B cell (primary cell): ENCODE measurements around the gene FZD10. TPM values are rescaled to one million over a fixed set of nuclear protein-coding genes. Genes with fewer than 3 reads are reported as not detected.

ENCODE experiments used
- ATAC-seq: fragments of 200-7000 bp; cut with Tn5 transposase; one replicate; pipeline ENCODE4 v1.10.0; 2021; ENCODE audit warnings: low read depth, mild to moderate bottlenecking, moderate number of reproducible peaks, moderate library complexity
- CTCF ChIA-PET: fragments of 350-600 bp; sonication (Branson Sonifier 250); formaldehyde crosslinking; loops from one replicate; lab custom pipeline; 2021; ENCODE audit warnings: antibody characterized with exemption, inconsistent platforms; lab: Charles Lee
- POLR2A ChIA-PET: fragments of 350-600 bp; sonication (Branson Sonifier 250); formaldehyde crosslinking; loops from one replicate; lab custom pipeline; 2021; ENCODE audit warnings: antibody characterized with exemption; lab: Charles Lee
- DNase-seq: peaks from one replicate; pipeline ENCODE4 v3.0.0; 2013
- H2AFZ ChIP-seq: 2 replicates; pipeline ENCODE4 v1.6.1; 2012; ENCODE audit warnings: mild to moderate bottlenecking, low read depth, low read length; ENCODE audit not compliant: insufficient read depth, poor library complexity, severe bottlenecking
- H3K27ac ChIP-seq, 2 donors: 1 replicate in 1 of 2; 2 replicates in 1 of 2; pipeline ENCODE4 v1.5.1; 2012 to 2013; ENCODE audit warnings: low read length in 2 of 2, mild to moderate bottlenecking in 2 of 2, moderate library complexity in 1 of 2
- H3K27me3 ChIP-seq, 4 experiments: fragments of 200-600 bp in 1 of 4; sonication (generic) in 1 of 4; replicated peaks in 1 of 4; 1 replicate in 2 of 4; 2 replicates in 2 of 4; pipeline versions ENCODE4 v1.6.1 to v1.7.0; 2013 to 2016; ENCODE audit warnings: low read length in 3 of 4, mild to moderate bottlenecking in 2 of 4, mixed read lengths in 1 of 4, moderate library complexity in 1 of 4; ENCODE audit not compliant: insufficient read depth in 4 of 4, control insufficient read depth in 3 of 4; ENCODE audit errors: control extremely low read depth in 1 of 4
- H3K36me3 ChIP-seq, 2 experiments: replicated peaks in 1 of 2; 1 replicate in 1 of 2; 2 replicates in 1 of 2; pipeline versions ENCODE4 v1.6.1 to v1.7.1; 2013; ENCODE audit warnings: low read length in 1 of 2; ENCODE audit not compliant: insufficient read depth in 2 of 2, control insufficient read depth in 1 of 2; ENCODE audit errors: control extremely low read depth in 1 of 2, extremely low read depth in 1 of 2
- H3K4me1 ChIP-seq, 2 donors: fragments of 200-600 bp in 1 of 2; sonication (generic) in 1 of 2; 1 replicate in 1 of 2; 2 replicates in 1 of 2; pipeline versions ENCODE4 v1.5.1 to v1.6.1; 2013 to 2017; ENCODE audit warnings: low read length in 2 of 2; ENCODE audit not compliant: control insufficient read depth in 2 of 2, insufficient read depth in 2 of 2
- H3K4me2 ChIP-seq: replicated peaks from 2 replicates; pipeline ENCODE3; 2012; ENCODE audit warnings: mild to moderate bottlenecking, low read depth, low read length; ENCODE audit not compliant: poor library complexity, severe bottlenecking
- H3K4me3 ChIP-seq, 5 experiments: fragments of 200-600 bp in 1 of 5; sonication (generic) in 1 of 5; 1 replicate in 3 of 5; 2 replicates in 2 of 5; pipeline versions ENCODE4 v1.5.1 to v1.7.0; 2011 to 2016; ENCODE audit warnings: low read length in 4 of 5, mild to moderate bottlenecking in 4 of 5, low read depth in 2 of 5, control low read depth in 1 of 5, moderate library complexity in 1 of 5; ENCODE audit not compliant: insufficient read depth in 1 of 5; ENCODE audit errors: control extremely low read depth in 1 of 5, extremely low read depth in 1 of 5
- H3K79me2 ChIP-seq: fragments of 200-600 bp; sonication (generic); one replicate; pipeline ENCODE4 v1.6.0; 2016; ENCODE audit warnings: low read length; ENCODE audit not compliant: control insufficient read depth, insufficient read depth
- H3K9ac ChIP-seq: fragments of 200-600 bp; sonication (generic); 2 replicates; pipeline ENCODE4 v1.6.1; 2017; ENCODE audit warnings: mild to moderate bottlenecking, low read length, moderate library complexity
- H3K9me3 ChIP-seq, 3 donors: one replicate each; pipeline versions ENCODE4 v1.6.1 to v1.7.1; 2013; ENCODE audit warnings: low read length in 2 of 3; ENCODE audit not compliant: control insufficient read depth in 2 of 3, insufficient read depth in 1 of 3; ENCODE audit errors: control extremely low read depth in 1 of 3
- H4K20me1 ChIP-seq: 2 replicates; pipeline ENCODE4 v1.6.0; 2012; ENCODE audit warnings: mild to moderate bottlenecking, low read length; ENCODE audit not compliant: insufficient read depth, control insufficient read depth, poor library complexity, severe bottlenecking
- H3K27ac Mint-ChIP-seq: one replicate; pipeline ENCODE4 v1.8.0; 2021; ENCODE audit warnings: mixed read lengths
- H3K27me3 Mint-ChIP-seq: one replicate; pipeline ENCODE4 v1.8.0; 2021; ENCODE audit warnings: mixed read lengths
- H3K4me1 Mint-ChIP-seq: one replicate; pipeline ENCODE4 v1.8.0; 2021; ENCODE audit warnings: mixed read lengths
- H3K4me3 Mint-ChIP-seq: one replicate; pipeline ENCODE4 v1.8.0; 2021; ENCODE audit warnings: mixed read lengths
- H3K9me3 Mint-ChIP-seq: one replicate; pipeline ENCODE4 v1.8.0; 2022; ENCODE audit warnings: mixed read lengths; ENCODE audit not compliant: insufficient read depth
- CTCF ChIP-seq: fragments of 200-600 bp; IDR thresholded peaks from one replicate; pipeline ENCODE4 v1.8.0; 2022; ENCODE audit warnings: antibody characterized with exemption, mild to moderate bottlenecking
- EZH2 ChIP-seq: IDR thresholded peaks from 2 replicates; pipeline ENCODE4 v1.6.1; 2012; ENCODE audit warnings: borderline replicate concordance, low read depth, mild to moderate bottlenecking, moderate library complexity, low read length; ENCODE audit not compliant: insufficient read depth, poor library complexity, severe bottlenecking
- WGBS: methylation state at CpG from one replicate; pipeline ENCODE4 v1.1.5; 2013; ENCODE audit warnings: missing lambda C conversion rate; ENCODE audit not compliant: insufficient coverage; 5-methylcytosine and 5-hydroxymethylcytosine counted together
- intact Hi-C: fragments of 100-400 bp; cut with micrococcal nuclease; formaldehyde crosslinking; loops from one replicate; pipeline ENCODE4 v1.10.0; 2022
- polyA plus RNA-seq: library from polyadenylated mRNA; depleted of rRNA; stranded (reverse); fragments of >200 nt; gene quantifications from 2 replicates; pipeline ENCODE4 v1.2.3, GENCODE V29; 2012
- total RNA-seq, 2 donors: library from RNA; stranded (reverse); fragments of 120-200 nt in 1 of 2; gene quantifications; 1 replicate in 1 of 2; 2 replicates in 1 of 2; pipeline versions ENCODE4 v1.2.3 to v1.2.4, GENCODE V29; 2013 to 2022

FZD10 gene
- total and polyA plus RNA-seq, 2 donors (not counting 1 experiment from before 2014, with no cell fraction given) = not detected

- TF ChIP-seq CTCF = no peak
- TF ChIP-seq EZH2 = no peak
- Histone ChIP-seq H3K36me3 (no peaks in the 10 kb centered on the region), H3K4me2 (no peak overlapping the region), H3K27me3 (peaks cover 0 to 3% (median 0%) of the 10 kb centered on the region in 4 experiments), H4K20me1 (no peaks in the 10 kb centered on the region), H3K4me1 (no peaks in the 10 kb centered on the region), H3K4me3 (no peak overlapping the region), H3K27ac (no peak overlapping the region), H3K79me2 (no peaks in the 10 kb centered on the region), H3K9ac (no peak overlapping the region), H3K9me3 (peaks cover 0 to 38% (median 0%) of the 10 kb centered on the region in 3 donors), H2AFZ (no peak overlapping the region)
- Mint-ChIP-seq H3K4me3 (no peak overlapping the region), H3K27me3 (no peaks in the 10 kb centered on the region), H3K4me1 (no peaks in the 10 kb centered on the region), H3K27ac (no peak overlapping the region), H3K9me3 (no peaks in the 10 kb centered on the region)
- WGBS = 75% methylated on average over 13 of the region's 13 CpGs
- POLR2A ChIA-PET = no interaction called here
- intact Hi-C loops = no loop called here
- CTCF ChIA-PET = no interaction called here
- DNase-seq = no peak
- ATAC-seq = no peak
These were observed 34.6 kb downstream of the FZD10 start for GRCh38 chr12:130196827-130197226.

- Histone ChIP-seq H2AFZ (no peak overlapping the region), H3K4me1 (no peaks in the 10 kb centered on the region), H3K36me3 (no peaks in the 10 kb centered on the region), H3K27me3 (peaks cover 0 to 3% (median 0%) of the 10 kb centered on the region in 4 experiments), H3K27ac (no peak overlapping the region), H3K4me3 (no peak overlapping the region), H3K79me2 (no peaks in the 10 kb centered on the region), H3K9me3 (peaks cover 0 to 41% (median 0%) of the 10 kb centered on the region in 3 donors), H3K9ac (no peak overlapping the region), H4K20me1 (no peaks in the 10 kb centered on the region), H3K4me2 (no peak overlapping the region)
- Mint-ChIP-seq H3K4me1 (no peaks in the 10 kb centered on the region), H3K9me3 (no peaks in the 10 kb centered on the region), H3K4me3 (no peak overlapping the region), H3K27ac (no peak overlapping the region), H3K27me3 (no peaks in the 10 kb centered on the region)
- intact Hi-C loops = no loop called here
- ChIA-PET POLR2A (no interaction called here), CTCF (no interaction called here)
- DNase-seq = no peak
- ATAC-seq = no peak
- 88% methylated on average over 13 of the region's 18 CpGs for WGBS
- no peak for TF ChIP-seq CTCF
- no peak for TF ChIP-seq EZH2
These were observed 35.9 kb downstream of the FZD10 start for GRCh38 chr12:130198026-130198662.
